ENCODE results near the gene TRIM74.
"Not testable (repeated sequence)": the region's sequence is repeated elsewhere in the genome, so short reads cannot be mapped to it uniquely, and the experiment has no call there.

TRIM74 gene

DNA sequence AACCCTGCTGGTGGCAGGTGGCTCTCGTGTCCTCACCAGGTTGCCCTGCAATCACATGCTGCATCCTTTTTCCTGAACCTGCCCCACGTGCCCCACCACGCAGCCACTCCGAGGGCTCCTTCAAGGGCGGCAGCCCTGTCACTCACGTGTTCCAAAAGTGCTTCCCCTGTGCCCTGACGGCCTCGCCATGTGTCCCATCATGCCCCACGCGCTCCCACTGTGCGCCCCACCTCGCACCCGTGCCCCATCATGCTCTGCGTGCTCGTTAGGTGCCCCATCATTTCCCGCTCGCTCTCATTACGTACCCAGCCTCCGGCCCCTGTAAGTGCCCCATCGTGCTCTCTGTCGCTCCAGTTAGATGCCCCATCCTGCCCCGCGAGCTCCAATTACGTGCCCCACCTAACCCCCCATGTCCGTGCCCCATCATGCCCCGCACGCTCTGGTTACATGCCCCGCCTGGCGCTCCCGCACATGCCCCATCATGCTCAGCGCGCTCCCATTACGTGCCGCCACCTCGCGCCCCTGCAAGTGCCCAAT is at the start of gene TRIM74:
TRIM74 (minus strand) TSS at position 487 of the 537 bp plus-strand sequence. CDS start 3,309 bp downstream, outside the sequence.
- in situ Hi-C loops (cut with HindIII; ENCODE audit: low pct_ligation_motif_present, low pct_unique_long_range_greater_than_20kb, low sequenced_read_pairs); DNase-seq: not testable (repeated sequence)

- in situ Hi-C loops (cut with HindIII; ENCODE audit: low pct_ligation_motif_present, low pct_unique_long_range_greater_than_20kb, low sequenced_read_pairs); DNase-seq: not testable (repeated sequence)
These were observed 37.2 kb upstream of the TRIM74 start for GRCh38 chr7:73006491-73006890.

- in situ Hi-C loops (cut with HindIII; ENCODE audit: low pct_ligation_motif_present, low pct_unique_long_range_greater_than_20kb, low sequenced_read_pairs): not testable (repeated sequence)
- DNase-seq: peak; percentile 82
These were observed 36.6 kb upstream of the TRIM74 start for GRCh38 chr7:73005693-73006447.

DNA sequence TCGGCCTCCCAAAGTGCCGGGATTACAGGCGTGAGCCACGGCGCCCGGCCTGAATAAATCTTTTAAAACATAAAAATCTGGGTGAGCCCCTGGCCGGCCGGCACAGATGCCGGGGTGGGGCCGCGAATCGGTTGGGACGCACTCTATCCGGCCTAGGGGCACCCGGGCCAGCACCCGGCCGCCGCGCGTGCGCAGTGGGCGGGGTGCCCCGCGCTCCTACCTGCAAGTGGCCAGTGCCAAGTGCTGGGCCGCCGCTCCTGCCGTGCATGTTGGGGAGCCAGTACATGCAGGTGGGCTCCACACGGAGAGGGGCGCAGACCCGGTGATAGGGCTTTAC is 36.1 kb upstream of the TRIM74 start:
- in situ Hi-C loops (cut with HindIII; ENCODE audit: low pct_ligation_motif_present, low pct_unique_long_range_greater_than_20kb, low sequenced_read_pairs); DNase-seq: not testable (repeated sequence)

DNA sequence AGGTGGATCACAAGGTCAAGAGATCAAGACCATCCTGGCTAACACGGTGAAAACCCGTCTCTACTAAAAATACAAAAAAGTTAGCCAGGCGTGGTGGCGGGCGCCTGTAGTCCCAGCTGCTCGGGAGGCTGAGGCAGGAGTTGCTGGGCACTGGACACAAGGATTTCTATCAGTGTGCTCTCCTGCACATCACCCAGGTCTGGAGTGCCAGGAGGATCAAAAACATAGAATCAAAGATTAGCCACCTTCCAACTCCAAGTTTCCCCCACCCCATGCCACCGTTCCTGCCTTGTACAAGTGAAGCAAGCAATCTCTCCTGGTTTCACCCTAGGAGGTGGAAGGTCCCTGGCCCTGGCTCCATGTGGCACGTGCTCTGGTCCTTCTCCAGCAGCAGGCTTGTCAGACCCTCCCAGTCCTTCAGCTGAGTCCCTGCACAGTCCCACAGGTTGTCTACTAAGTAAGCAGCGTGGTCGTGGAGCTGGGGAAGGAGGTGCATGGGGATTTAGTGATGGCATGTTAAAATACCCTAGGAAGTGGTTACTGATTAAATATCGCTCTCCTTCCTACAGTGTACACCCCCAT is 28.7 kb upstream of the TRIM74 start:
- in situ Hi-C loops (cut with HindIII; ENCODE audit: low pct_ligation_motif_present, low pct_unique_long_range_greater_than_20kb, low sequenced_read_pairs); DNase-seq: not testable (repeated sequence)

- in situ Hi-C loops (cut with HindIII; ENCODE audit: low pct_ligation_motif_present, low pct_unique_long_range_greater_than_20kb, low sequenced_read_pairs); DNase-seq: not testable (repeated sequence)
These were observed 28.2 kb upstream of the TRIM74 start for GRCh38 chr7:72997447-72997846.

DNA sequence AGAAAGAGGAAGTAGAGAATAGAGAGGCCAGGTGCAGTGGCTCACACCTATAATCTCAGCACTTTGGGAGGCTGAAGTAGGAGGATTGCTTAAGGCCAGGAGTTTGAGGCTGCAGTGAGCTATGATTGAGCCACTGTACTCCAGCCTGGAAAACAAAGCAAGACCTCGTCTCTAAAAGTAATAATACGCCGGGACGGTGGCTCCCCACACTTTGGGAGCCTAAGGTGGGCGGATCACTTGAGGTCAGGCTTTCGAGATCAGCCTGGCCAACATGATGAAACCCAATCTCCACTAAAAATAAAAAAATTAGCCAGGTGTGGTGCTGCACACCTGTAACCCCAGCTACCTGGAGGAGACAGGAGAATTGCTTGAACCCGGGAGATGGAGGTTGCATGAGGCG is 26.2 kb upstream of the TRIM74 start:
- in situ Hi-C loops (cut with HindIII; ENCODE audit: low pct_ligation_motif_present, low pct_unique_long_range_greater_than_20kb, low sequenced_read_pairs); DNase-seq: not testable (repeated sequence)

DNA sequence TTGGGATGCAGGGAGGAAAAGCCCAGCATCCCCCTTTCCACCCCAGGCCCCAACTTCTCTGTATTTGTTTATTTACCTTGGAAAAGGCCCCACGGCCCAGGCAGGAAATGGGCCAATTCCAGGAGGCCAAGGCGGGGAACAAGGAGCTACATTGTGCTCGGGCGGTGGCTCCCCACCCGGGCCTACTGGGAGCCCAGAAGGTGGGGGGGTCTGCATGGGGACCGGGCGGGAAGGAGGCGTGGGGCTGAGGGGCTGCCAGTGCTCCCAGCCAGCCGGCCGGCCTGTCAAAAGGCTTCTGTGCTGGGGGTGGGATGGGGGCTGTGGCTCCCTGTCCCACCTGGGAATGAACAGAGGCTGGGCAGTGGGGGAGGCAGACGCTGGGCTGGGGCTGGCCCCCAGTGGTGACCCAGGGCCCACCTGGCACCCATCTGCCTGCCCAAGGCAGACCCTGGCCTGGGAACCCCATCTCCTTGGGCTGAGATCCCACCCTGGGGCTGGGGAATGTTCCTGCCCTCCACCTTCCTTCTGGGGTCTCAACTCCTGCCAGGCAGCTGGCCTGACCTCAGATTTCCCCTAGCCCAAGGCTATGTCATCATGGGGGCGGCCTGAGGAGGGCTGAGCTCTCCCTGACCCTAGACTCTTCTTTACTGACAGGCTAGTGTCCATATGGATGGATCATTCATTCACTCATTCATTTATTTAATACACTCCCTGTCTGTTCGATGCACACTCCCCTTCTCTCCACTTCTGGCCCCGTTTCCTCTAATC is 21.1 kb upstream of the TRIM74 start:
- in situ Hi-C loops (cut with HindIII; ENCODE audit: low pct_ligation_motif_present, low pct_unique_long_range_greater_than_20kb, low sequenced_read_pairs); DNase-seq: not testable (repeated sequence)

- in situ Hi-C loops (cut with HindIII; ENCODE audit: low pct_ligation_motif_present, low pct_unique_long_range_greater_than_20kb, low sequenced_read_pairs); DNase-seq: not testable (repeated sequence)
These were observed 12.8 kb upstream of the TRIM74 start for GRCh38 chr7:72982084-72982483.

- DNase-seq; in situ Hi-C loops (cut with HindIII; ENCODE audit: low pct_ligation_motif_present, low pct_unique_long_range_greater_than_20kb, low sequenced_read_pairs): not testable (repeated sequence)
These were observed 11.1 kb upstream of the TRIM74 start for GRCh38 chr7:72980382-72980781.

GRCh38 chr7:72976434-72976833 is 7.2 kb upstream of the TRIM74 start:
- DNase-seq; in situ Hi-C loops (cut with HindIII; ENCODE audit: low pct_ligation_motif_present, low pct_unique_long_range_greater_than_20kb, low sequenced_read_pairs): not testable (repeated sequence)

GRCh38 chr7:72975656-72976286 is 6.5 kb upstream of the TRIM74 start:
- in situ Hi-C loops (cut with HindIII; ENCODE audit: low pct_ligation_motif_present, low pct_unique_long_range_greater_than_20kb, low sequenced_read_pairs); DNase-seq: not testable (repeated sequence)

GRCh38 chr7:72974781-72975180 is 5.5 kb upstream of the TRIM74 start:
- DNase-seq; in situ Hi-C loops (cut with HindIII; ENCODE audit: low pct_ligation_motif_present, low pct_unique_long_range_greater_than_20kb, low sequenced_read_pairs): not testable (repeated sequence)

GRCh38 chr7:72971505-72971904 is 2.2 kb upstream of the TRIM74 start:
- DNase-seq; in situ Hi-C loops (cut with HindIII; ENCODE audit: low pct_ligation_motif_present, low pct_unique_long_range_greater_than_20kb, low sequenced_read_pairs): not testable (repeated sequence)

DNA sequence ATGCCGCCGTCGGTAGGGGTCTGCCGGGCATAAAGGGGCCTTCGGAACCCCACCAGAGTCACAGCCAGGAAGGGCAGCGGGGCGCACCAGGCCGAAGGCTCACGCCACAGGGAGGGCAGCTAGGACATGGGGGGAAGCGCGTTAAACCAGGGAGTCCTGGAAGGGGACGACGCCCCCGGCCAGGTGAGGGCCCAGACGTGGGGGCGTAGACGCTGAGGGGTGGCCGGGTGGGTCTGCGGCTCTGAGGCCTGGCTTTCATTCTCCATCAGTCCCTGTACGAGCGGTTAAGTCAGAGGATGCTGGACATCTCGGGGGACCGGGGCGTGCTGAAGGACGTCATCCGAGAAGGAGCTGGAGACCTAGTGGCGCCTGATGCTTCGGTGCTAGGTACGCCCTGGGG is 422 bp upstream of the TRIM74 start:
- DNase-seq; in situ Hi-C loops (cut with HindIII; ENCODE audit: low pct_ligation_motif_present, low pct_unique_long_range_greater_than_20kb, low sequenced_read_pairs): not testable (repeated sequence)

DNA sequence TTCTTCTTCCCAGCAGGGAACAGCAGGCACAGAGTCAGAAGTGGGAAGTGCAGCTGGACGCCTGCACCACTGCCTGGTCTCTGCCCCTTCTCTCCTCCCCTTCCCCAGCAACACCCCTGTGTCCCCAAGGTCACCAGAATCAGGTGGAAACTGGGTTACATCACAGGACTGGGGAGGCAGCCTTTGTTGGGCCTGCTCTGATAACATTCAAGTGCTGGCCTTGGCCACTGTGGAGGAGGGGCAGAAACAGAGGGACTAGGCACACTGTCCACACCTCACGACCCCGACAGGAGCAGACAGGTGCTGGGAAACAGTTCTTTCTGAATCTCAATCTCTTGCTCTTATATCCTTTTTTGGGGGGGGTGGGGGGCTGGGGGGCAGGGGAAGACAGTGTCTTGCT is 2.4 kb downstream of the TRIM74 start:
- DNase-seq; in situ Hi-C loops (cut with HindIII; ENCODE audit: low pct_ligation_motif_present, low pct_unique_long_range_greater_than_20kb, low sequenced_read_pairs): not testable (repeated sequence)

GRCh38 chr7:72965186-72965975 is 3.9 kb downstream of the TRIM74 start:
- DNase-seq; in situ Hi-C loops (cut with HindIII; ENCODE audit: low pct_ligation_motif_present, low pct_unique_long_range_greater_than_20kb, low sequenced_read_pairs): not testable (repeated sequence)

DNA sequence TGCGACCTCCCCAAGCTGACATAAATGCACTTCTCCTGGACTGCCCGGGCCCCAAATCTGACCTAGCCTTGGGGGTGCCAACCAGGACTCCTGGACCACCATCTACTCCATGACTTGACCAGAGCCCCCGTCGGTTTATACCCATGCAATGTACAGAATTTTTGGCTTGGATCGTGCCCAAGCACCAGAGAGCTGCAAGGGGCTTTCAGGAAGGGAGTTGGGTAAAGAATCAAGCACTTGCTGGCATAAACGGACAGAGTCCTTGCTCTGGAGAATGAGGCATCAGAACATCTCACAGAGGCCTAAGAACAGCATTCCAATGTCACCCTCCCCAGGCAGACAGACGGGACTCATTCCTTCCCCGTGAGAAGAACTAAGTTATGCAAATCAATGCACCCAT is 6.2 kb downstream of the TRIM74 start:
- in situ Hi-C loops (cut with HindIII; ENCODE audit: low pct_ligation_motif_present, low pct_unique_long_range_greater_than_20kb, low sequenced_read_pairs); DNase-seq: not testable (repeated sequence)
